Smooth muscle cell (in vitro differentiated cells): ENCODE data around the gene PKP3. TPM values are rescaled to one million over a fixed set of nuclear protein-coding genes. Genes with fewer than 3 reads are reported as not detected.

Experiments used
- DNase-seq: peaks from one replicate; lab custom pipeline; 2025; ENCODE audit not compliant: unreplicated experiment; lab: John Stamatoyannopoulos, UW
- H2AFZ ChIP-seq: fragments of 200-600 bp; sonication (generic); 2 replicates; pipeline ENCODE4 v1.6.0; 2016; ENCODE audit warnings: antibody characterized with exemption, low read depth, mild to moderate bottlenecking
- H3F3A ChIP-seq: fragments of 200-600 bp; sonication (generic); 2 replicates; pipeline ENCODE4 v1.6.0; 2017; ENCODE audit warnings: antibody characterized with exemption, low read depth
- H3K27ac ChIP-seq: fragments of 200-600 bp; sonication (generic); 2 replicates; pipeline ENCODE4 v1.5.1; 2016; ENCODE audit warnings: low read depth, mild to moderate bottlenecking
- H3K27me3 ChIP-seq: fragments of 200-600 bp; sonication (generic); 2 replicates; pipeline ENCODE4 v1.6.1; 2016; ENCODE audit warnings: low read depth, mild to moderate bottlenecking
- H3K36me3 ChIP-seq: fragments of 200-600 bp; sonication (generic); 2 replicates; pipeline ENCODE4 v1.5.1; 2016; ENCODE audit warnings: low read depth
- H3K4me1 ChIP-seq: fragments of 200-600 bp; sonication (generic); 2 replicates; pipeline ENCODE4 v1.5.1; 2016; ENCODE audit warnings: low read depth
- H3K4me2 ChIP-seq: fragments of 200-600 bp; sonication (generic); 2 replicates; pipeline ENCODE4 v1.6.0; 2016; ENCODE audit warnings: mild to moderate bottlenecking
- H3K4me3 ChIP-seq: fragments of 200-600 bp; sonication (generic); 2 replicates; pipeline ENCODE4 v1.5.1; 2016; ENCODE audit warnings: mild to moderate bottlenecking
- H3K79me2 ChIP-seq: fragments of 200-600 bp; sonication (generic); 2 replicates; pipeline ENCODE4 v1.6.0; 2016; ENCODE audit warnings: low read depth, mild to moderate bottlenecking
- H3K9ac ChIP-seq: fragments of 200-600 bp; sonication (generic); 2 replicates; pipeline ENCODE4 v1.6.0; 2016; ENCODE audit warnings: low read depth
- H3K9me3 ChIP-seq: fragments of 200-600 bp; sonication (generic); replicated peaks from 2 replicates; pipeline ENCODE4 v1.5.1; 2016; ENCODE audit warnings: low read depth
- H4K20me1 ChIP-seq: fragments of 200-600 bp; sonication (generic); 2 replicates; pipeline ENCODE4 v1.6.0; 2016; ENCODE audit warnings: low read depth
- CTCF ChIP-seq: fragments of 200-600 bp; sonication (generic); IDR thresholded peaks from 2 replicates; pipeline ENCODE4 v1.5.1; 2017; ENCODE audit warnings: borderline replicate concordance, mild to moderate bottlenecking, antibody characterized with exemption; ENCODE audit not compliant: insufficient read depth, poor library complexity, severe bottlenecking
- WGBS: methylation state at CpG from one replicate; pipeline ENCODE4 v1.1.7; 2016; ENCODE audit warnings: low lambda C conversion rate; 5-methylcytosine and 5-hydroxymethylcytosine counted together
- polyA plus RNA-seq: library from polyadenylated mRNA; unstranded; fragments of >200 nt; fragmentation: Nextera tagmentation; extraction: Ambion mirVana; gene quantifications from 2 replicates; pipeline ENCODE4 v1.2.1, GENCODE V29; 2016
- total RNA-seq: library from RNA; depleted of rRNA; stranded (reverse); fragments of >200 nt; gene quantifications from 2 replicates; pipeline ENCODE4 v1.2.3, GENCODE V29; 2014

PKP3 gene
- total and polyA plus RNA-seq, 2 experiments from 2014 or later = 24.6 to 61.2 TPM

GRCh38 chr11:449889-450808 is 56.1 kb downstream of the PKP3 start, which contains the start of gene PTDSS2:
TSS of gene PTDSS2 (plus strand) at chr11:450279. CDS start at chr11:450456, 177 bp downstream.
- peaks cover 48% of the 10 kb centered on the region for H3K79me2 ChIP-seq
- peak within 1 kb of the TSS; percentile 99 for H3K4me2 ChIP-seq
- H3K36me3 ChIP-seq = no peaks in the 10 kb centered on the region
- no peak for TF ChIP-seq CTCF
- H4K20me1 ChIP-seq = peaks cover 21% of the 10 kb centered on the region
- H3K4me1 ChIP-seq = peaks cover 8% of the 10 kb centered on the region
- H3K27me3 ChIP-seq = no peaks in the 10 kb centered on the region
- H3F3A ChIP-seq = peaks cover 6% of the 10 kb centered on the region
- peak within 1 kb of the TSS; percentile 91 for H2AFZ ChIP-seq
- WGBS = 1% methylated on average over 89 of the region's 108 CpGs
- H3K4me3 ChIP-seq = peak within 1 kb of the TSS; percentile 98
- no peaks in the 10 kb centered on the region for H3K9me3 ChIP-seq
- peak within 1 kb of the TSS; percentile 75 for H3K27ac ChIP-seq
- DNase-seq = peak; percentile 73
- peak within 1 kb of the TSS; percentile 90 for H3K9ac ChIP-seq

- peak; percentile 7 for TF ChIP-seq CTCF
- Histone ChIP-seq H3K36me3 (no peaks in the 10 kb centered on the region), H3K4me1 (peaks cover 8% of the 10 kb centered on the region), H4K20me1 (peaks cover 21% of the 10 kb centered on the region), H3K79me2 (peaks cover 55% of the 10 kb centered on the region), H2AFZ (peak overlapping the region; percentile 91), H3F3A (peaks cover 6% of the 10 kb centered on the region), H3K4me3 (peak overlapping the region; percentile 98), H3K27me3 (no peaks in the 10 kb centered on the region), H3K27ac (no peak overlapping the region), H3K4me2 (peak overlapping the region; percentile 99), H3K9ac (peak overlapping the region; percentile 90), H3K9me3 (no peaks in the 10 kb centered on the region)
- DNase-seq = no peak
- 11% methylated on average over 33 of the region's 46 CpGs for WGBS
Observed at GRCh38 chr11:450809-451451, 56.9 kb downstream of the PKP3 start.

- no peak overlapping the region for H2AFZ ChIP-seq
- H3K4me2 ChIP-seq = peak overlapping the region; percentile 99
- peaks cover 6% of the 10 kb centered on the region for H3F3A ChIP-seq
- no peak for DNase-seq
- peak overlapping the region; percentile 98 for H3K4me3 ChIP-seq
- no peak overlapping the region for H3K27ac ChIP-seq
- TF ChIP-seq CTCF = no peak
- H3K79me2 ChIP-seq = peaks cover 63% of the 10 kb centered on the region
- no peaks in the 10 kb centered on the region for H3K36me3 ChIP-seq
- peaks cover 22% of the 10 kb centered on the region for H4K20me1 ChIP-seq
- 96% methylated on average over 14 of the region's 14 CpGs for WGBS
- no peaks in the 10 kb centered on the region for H3K27me3 ChIP-seq
- peaks cover 8% of the 10 kb centered on the region for H3K4me1 ChIP-seq
- no peaks in the 10 kb centered on the region for H3K9me3 ChIP-seq
- no peak overlapping the region for H3K9ac ChIP-seq
Observed at GRCh38 chr11:451738-452137, 57.7 kb downstream of the PKP3 start.
